Measurements from ENCODE around the gene PSORS1C2. TPM values are rescaled to one million over a fixed set of nuclear protein-coding genes. Genes with fewer than 3 reads are reported as not detected.

PSORS1C2 gene
- total RNA-seq, 2 experiments from 2014 or later = not detected

- no peaks in the 10 kb centered on the region for H3K9me3 ChIP-seq (ENCODE audit: control insufficient read depth in 1 of 2, insufficient read depth in 1 of 2, low read length in 2 of 2)
- peaks cover 6% of the 10 kb centered on the region for H3K4me1 Mint-ChIP-seq (ENCODE audit: low read depth)
- TF ChIP-seq CTCF (IDR thresholded peaks at IDR 0.05) = no peak
- peaks cover 8% of the 10 kb centered on the region for H3K4me1 ChIP-seq (ENCODE audit: insufficient read depth, low read length)
- no peak overlapping the region for H3K4me3 Mint-ChIP-seq
- H3K36me3 Mint-ChIP-seq (ENCODE audit: low read depth) = no peaks in the 10 kb centered on the region
- H3K27me3 Mint-ChIP-seq = peaks cover 6% of the 10 kb centered on the region
- ChIA-PET POLR2A (interaction anchor here (0.6 kb wide), 1 partner anchor 491 kb away, joined by 8 read pairs; no protein-coding TSS in a partner anchor), CTCF (interaction anchor here (1.1 kb wide), 1 partner anchor 66 kb away, joined by 3 read pairs; no protein-coding TSS in a partner anchor)
- intact Hi-C loops (cut with DNase I, micrococcal nuclease) = loop anchor here in 1 of 2 experiments (5.0 kb wide), 1 partner anchor 209 kb away; no protein-coding TSS in a partner anchor
- H3K36me3 ChIP-seq (ENCODE audit: insufficient read depth, low read length) = no peaks in the 10 kb centered on the region
- ATAC-seq (ENCODE audit: poor library complexity) (no peak), DNase-seq (no peak)
- H3K27ac ChIP-seq (ENCODE audit: low read depth in 1 of 2, low read length in 2 of 2) = no peak overlapping the region
- no peak overlapping the region for H3K27ac Mint-ChIP-seq
- no peak overlapping the region for H3K4me3 ChIP-seq (ENCODE audit: low read length)
- H3K27me3 ChIP-seq (ENCODE audit: control insufficient read depth in 1 of 2, insufficient read depth in 2 of 2, low read length in 2 of 2) = no peaks in the 10 kb centered on the region
- H3K9me3 Mint-ChIP-seq = no peaks in the 10 kb centered on the region
These were observed 12.3 kb downstream of the PSORS1C2 start for GRCh38 chr6:31126396-31127175.

GRCh38 chr6:31125586-31126363 lies 13.1 kb downstream of the PSORS1C2 start:
- intact Hi-C loops (cut with DNase I, micrococcal nuclease) = loop anchor here in 1 of 2 experiments (5.0 kb wide), 1 partner anchor 208 kb away; no protein-coding TSS in a partner anchor
- Mint-ChIP-seq H3K36me3 (ENCODE audit: low read depth) (no peaks in the 10 kb centered on the region), H3K27ac (no peak overlapping the region), H3K9me3 (no peaks in the 10 kb centered on the region), H3K4me1 (ENCODE audit: low read depth) (peaks cover 6% of the 10 kb centered on the region), H3K4me3 (no peak overlapping the region), H3K27me3 (peaks cover 6% of the 10 kb centered on the region)
- Histone ChIP-seq H3K36me3 (ENCODE audit: insufficient read depth, low read length) (no peaks in the 10 kb centered on the region), H3K27ac (ENCODE audit: low read depth in 1 of 2, low read length in 2 of 2) (no peak overlapping the region), H3K9me3 (ENCODE audit: control insufficient read depth in 1 of 2, insufficient read depth in 1 of 2, low read length in 2 of 2) (no peaks in the 10 kb centered on the region), H3K4me3 (ENCODE audit: low read length) (no peak overlapping the region), H3K27me3 (ENCODE audit: control insufficient read depth in 1 of 2, insufficient read depth in 2 of 2, low read length in 2 of 2) (no peaks in the 10 kb centered on the region), H3K4me1 (ENCODE audit: insufficient read depth, low read length) (peaks cover 8% of the 10 kb centered on the region)
- ATAC-seq (ENCODE audit: poor library complexity) (no peak), DNase-seq (no peak)
- CTCF ChIA-PET = no interaction called here
- POLR2A ChIA-PET = interaction anchor here (1.0 kb wide), 1 partner anchor 31 kb away, joined by 3 read pairs; no protein-coding TSS in a partner anchor
- TF ChIP-seq CTCF (IDR thresholded peaks at IDR 0.05) = no peak

- Histone ChIP-seq H3K27me3 (ENCODE audit: control insufficient read depth in 1 of 2, insufficient read depth in 2 of 2, low read length in 2 of 2) (no peaks in the 10 kb centered on the region), H3K9me3 (ENCODE audit: control insufficient read depth in 1 of 2, insufficient read depth in 1 of 2, low read length in 2 of 2) (no peaks in the 10 kb centered on the region), H3K4me1 (ENCODE audit: insufficient read depth, low read length) (peaks cover 8% of the 10 kb centered on the region), H3K36me3 (ENCODE audit: insufficient read depth, low read length) (no peaks in the 10 kb centered on the region), H3K27ac (ENCODE audit: low read depth in 1 of 2, low read length in 2 of 2) (no peak overlapping the region), H3K4me3 (ENCODE audit: low read length) (no peak overlapping the region)
- H3K27me3 Mint-ChIP-seq = peaks cover 6% of the 10 kb centered on the region
- intact Hi-C loops (cut with DNase I, micrococcal nuclease) = loop anchor here in 1 of 2 experiments (5.0 kb wide), 1 partner anchor 208 kb away; no protein-coding TSS in a partner anchor
- ChIA-PET POLR2A (interaction anchor here (0.7 to 1.0 kb wide), 2 partner anchors 30 to 252 kb away, joined by 3 read pairs; no protein-coding TSS in a partner anchor), CTCF (no interaction called here)
- H3K9me3 Mint-ChIP-seq = no peaks in the 10 kb centered on the region
- no peak overlapping the region for H3K4me3 Mint-ChIP-seq
- H3K4me1 Mint-ChIP-seq (ENCODE audit: low read depth) = peaks cover 6% of the 10 kb centered on the region
- no peak for TF ChIP-seq CTCF (IDR thresholded peaks at IDR 0.05)
- H3K27ac Mint-ChIP-seq = no peak overlapping the region
- H3K36me3 Mint-ChIP-seq (ENCODE audit: low read depth) = no peaks in the 10 kb centered on the region
- no peak for DNase-seq
- no peak for ATAC-seq (ENCODE audit: poor library complexity)
These were observed 13.7 kb downstream of the PSORS1C2 start for GRCh38 chr6:31125162-31125561.

Measured in CD4-positive, alpha-beta T cell (primary cell).